ENCODE results near the gene PPP6R2.
A peak's percentile ranks its signal among the peaks of the same experiment; 100 is the strongest.
"Not testable (repeated sequence)": the region's sequence is repeated elsewhere in the genome, so short reads cannot be mapped to it uniquely, and the experiment has no call there.

Gene PPP6R2

DNA sequence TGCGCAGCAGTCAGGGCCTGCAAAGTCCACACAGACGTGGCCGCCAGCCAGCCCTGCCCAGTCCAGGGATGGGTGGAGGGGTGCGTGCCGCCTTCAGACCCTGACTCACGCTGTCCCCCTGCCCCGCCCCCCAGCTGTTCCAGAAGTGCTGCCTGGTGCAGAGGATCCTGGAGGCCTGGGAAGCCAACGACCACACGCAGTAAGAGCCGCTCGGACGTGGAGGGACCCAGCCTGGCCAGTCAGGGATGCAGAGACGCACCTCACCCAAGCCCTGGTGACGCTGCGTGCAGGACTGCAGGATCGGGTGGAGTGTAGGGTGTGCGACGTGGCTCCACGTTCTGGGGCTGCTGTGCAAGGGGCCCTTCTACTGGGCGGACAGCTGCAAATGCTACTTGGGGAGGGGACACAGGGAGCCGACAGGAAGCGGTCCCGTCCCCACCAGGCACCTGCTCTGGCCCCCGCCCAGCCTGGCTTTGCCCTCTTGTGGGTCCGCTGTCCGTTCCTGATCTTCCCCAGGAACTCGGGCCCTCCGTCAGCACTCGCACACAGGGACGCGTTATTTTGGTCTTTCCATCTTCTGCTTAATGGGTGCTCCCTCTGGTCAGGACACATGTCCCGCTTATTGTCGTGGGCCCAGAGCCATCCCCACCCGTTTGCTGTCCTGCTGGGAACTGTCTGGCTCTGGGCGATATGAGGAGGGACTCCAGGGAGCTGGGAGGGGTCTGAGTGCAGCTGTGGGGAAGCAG is 89.2 kb downstream of the PPP6R2 start:
- no peak for DNase-seq
- no peak for ATAC-seq

DNA sequence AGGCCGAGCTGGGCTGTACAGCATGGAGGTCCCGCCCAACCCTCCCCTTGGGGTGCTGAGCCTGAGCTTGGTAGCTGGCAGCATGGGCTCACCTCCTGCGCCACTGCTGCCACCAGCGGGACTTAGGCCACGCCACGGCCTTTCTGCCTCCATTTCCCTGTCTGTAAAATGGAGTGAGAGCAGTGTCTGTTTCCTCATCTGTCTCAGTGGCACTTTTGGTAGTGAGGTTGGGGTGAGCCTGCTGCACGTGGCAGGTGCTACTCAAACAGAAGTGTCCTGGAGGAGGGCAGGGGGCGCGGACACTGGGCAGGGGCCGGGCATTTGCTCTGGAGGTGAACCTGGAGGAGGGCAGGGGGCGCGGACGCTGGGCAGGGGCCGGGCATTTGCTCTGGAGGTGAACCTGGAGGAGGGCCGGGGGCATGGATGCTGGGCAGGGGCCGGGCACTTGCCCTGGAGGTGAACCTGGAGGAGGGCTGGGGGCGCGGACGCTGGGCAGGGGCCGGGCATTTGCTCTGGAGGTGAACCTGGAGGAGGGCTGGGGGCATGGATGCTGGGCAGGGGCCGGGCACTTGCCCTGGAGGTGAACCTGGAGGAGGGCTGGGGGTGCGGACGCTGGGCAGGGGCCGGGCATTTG is 89.9 kb downstream of the PPP6R2 start:
- not testable (repeated sequence) for ATAC-seq, DNase-seq

DNA sequence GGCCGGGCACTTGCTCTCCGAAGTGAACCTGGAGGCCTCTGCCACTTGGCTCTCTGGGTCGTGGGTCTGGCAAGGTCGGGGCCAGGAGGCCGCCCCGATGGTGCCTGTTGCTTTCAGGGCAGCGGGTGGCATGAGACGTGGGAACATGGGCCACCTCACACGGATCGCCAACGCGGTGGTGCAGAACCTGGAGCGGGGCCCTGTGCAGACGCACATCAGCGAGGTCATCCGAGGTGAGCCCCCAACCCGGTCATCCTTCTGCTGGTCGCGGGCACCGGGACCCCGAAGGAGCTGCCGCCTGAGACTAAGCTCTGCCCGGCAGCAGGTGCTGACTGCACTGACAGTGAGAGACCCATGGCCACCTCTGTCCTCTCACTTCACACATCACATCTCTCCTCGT is 91.7 kb downstream of the PPP6R2 start:
- DNase-seq (no peak), ATAC-seq (no peak)

DNA sequence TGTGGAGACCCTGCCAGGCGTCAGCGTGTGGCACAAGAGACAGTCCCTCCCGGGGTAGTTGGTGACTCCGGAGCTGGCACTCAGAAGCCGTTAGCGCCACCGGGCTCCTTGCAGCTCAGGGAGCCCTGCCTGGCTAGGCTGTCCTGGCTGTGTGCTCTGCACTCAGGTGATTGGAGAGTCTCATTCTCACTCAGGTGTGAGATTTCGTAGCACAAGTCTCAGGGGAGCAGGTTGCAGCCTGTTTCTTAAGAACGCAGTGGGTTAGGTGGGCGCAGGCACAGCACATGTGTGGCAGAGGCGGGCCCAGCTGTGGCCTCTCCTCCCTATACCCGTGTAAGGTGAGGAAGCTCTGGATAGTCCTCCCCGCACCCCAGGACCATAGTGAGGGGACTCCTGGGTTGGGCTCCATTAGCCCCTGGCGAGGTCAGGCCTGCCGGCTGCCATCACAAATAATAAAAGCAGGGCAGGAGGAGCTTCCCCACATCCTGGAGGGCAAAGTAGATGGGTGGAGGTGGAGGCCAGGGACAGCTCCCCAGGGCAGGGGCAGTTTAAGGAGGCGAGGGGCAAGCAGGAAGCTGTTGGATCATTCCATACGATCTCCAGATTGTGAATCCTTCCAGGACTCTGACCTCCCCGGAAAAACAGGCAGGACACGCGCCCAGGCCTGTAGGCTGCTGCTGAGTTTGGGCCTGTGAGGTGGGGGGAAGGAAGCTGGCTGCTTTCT is 92.3 kb downstream of the PPP6R2 start:
- no peak for DNase-seq
- ATAC-seq = no peak

DNA sequence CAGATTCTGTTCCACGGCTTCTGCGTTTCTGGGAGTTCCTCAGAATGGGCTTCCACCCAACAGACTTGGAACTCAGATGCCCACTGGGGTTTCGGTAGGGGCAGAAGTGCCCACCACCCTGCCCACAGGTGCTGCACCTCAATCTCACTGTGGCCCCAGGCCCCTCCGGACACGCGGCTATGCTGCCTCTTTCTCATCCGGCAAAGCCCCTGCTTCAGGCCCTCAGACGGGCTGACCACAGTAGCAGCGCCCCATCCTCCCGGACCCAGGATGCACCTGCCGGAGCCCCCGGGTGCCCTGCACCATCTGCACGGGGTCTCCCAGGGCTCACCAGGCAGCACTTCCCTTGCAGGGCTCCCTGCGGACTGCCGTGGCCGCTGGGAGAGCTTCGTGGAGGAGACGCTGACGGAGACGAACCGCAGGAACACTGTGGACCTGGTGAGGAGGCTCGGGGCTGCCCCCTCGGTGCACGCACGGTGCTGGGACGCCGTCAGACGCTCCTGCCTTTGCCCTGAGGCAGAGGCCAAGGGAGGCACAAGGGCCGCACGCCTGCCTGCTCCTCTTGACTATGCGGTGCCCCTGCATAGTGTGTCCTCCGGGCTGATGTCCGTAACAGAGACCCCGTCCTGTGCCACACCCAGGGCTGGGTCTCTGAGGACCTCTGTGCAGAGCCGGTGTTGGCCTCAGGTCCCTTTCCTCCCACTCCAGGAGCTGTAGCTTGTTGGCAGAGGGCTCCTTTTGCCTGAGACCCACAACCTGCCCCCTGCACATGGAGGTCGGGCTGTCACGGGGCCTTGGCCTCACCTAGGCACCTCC is 93.1 kb downstream of the PPP6R2 start:
- DNase-seq (no peak), ATAC-seq (no peak)

DNA sequence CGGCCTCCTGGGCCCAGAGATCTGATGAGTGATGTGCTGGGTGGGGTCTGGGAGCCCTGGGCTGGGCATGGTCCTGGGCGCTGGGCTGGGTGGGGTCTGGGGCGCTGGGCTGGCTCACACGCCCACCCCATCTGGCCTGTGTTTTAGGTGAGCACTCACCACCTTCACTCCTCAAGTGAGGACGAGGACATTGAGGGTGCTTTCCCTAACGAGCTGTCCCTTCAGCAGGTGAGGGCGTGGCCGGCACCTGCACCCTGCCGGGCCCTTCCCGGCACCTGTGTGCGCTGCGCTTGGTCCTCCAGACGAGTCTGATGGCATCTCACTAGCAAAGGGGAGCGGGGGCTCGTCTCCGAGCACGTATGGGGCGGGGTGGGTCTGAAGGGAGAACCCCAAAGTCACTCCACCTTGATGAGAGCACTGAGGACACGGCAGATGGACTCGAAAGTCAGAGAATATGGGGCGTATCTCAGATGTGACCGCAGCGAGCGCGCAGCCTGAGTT is 93.8 kb downstream of the PPP6R2 start:
- no peak for DNase-seq
- no peak for ATAC-seq

DNA sequence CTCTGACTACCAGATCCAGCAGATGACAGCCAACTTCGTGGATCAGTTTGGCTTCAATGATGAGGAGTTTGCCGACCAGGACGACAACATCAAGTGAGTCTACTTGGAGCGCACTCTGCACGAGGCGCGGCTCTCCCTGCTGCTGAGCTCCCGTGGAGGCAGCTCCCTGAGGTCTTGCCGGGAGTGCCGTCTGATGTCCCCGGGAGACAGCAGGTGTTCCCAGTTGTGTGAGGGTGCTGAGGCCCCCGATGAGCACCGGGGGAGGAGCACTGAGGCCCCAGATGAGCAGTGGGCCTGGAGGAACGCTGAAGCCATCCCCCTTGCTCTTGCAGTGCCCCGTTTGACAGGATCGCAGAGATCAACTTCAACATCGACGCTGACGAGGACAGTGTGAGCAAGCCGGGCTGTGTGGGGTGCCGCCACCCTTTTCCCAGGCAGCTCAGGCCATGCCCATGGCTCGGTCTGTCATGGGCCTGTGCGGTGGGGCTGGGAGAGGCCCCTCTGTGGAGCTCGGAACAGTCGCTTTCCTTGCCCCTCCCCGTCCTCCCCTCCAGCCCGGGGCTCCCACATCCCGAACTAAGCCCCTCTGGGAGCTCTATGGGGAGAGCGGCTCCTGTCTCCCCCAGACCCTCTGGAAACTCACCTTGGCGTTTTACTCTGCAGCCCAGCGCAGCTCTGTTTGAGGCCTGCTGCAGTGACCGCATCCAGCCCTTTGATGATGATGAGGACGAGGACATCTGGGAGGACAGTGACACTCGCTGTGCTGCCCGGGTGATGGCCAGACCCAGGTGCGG is 94.6 kb downstream of the PPP6R2 start:
- DNase-seq = no peak
- no peak for ATAC-seq

DNA sequence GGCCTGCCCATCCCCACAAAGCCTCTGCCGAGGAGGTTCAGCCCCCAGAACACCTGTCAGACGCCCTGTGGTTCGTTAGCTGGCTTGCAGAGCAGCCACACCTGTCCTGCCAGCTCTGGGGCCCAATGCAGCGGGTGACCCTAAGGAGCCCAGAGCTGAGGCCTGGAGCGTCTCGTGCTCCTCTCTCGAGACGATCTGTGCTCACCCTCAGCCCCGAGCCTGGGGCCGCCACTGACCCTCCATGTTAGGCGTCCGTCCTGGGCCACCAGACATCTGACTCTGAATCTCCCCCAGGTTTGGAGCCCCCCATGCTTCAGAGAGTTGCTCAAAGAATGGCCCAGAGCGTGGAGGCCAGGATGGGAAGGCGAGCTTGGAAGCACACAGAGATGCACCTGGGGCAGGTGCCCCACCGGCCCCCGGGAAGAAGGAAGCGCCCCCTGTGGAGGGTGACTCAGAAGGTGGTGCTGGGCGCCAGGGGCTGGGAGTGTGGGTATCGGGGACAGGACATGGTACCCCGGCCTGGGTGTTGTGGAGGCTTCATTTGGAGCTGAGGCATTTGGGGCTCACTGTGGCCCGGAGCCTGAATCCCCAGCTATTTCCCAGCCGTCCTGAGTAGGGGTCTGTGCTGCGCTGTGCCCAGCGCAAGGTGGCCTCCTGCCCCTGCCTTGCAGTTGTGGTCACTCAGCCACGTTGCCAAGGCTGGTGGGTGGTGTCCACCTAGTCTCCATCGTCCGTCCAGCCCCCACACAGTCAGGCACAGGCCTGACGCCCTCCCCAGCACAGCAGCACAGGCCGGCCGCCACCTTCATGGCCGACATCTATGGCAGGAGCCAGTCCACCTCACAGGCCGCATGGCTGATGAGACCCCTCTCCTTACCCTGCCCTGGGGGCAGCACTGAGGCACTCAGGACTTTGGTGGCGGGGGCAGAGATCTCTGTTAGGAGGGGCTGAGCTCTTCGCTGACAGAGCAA is 95.5 kb downstream of the PPP6R2 start:
- no peak for ATAC-seq
- no peak for DNase-seq

DNA sequence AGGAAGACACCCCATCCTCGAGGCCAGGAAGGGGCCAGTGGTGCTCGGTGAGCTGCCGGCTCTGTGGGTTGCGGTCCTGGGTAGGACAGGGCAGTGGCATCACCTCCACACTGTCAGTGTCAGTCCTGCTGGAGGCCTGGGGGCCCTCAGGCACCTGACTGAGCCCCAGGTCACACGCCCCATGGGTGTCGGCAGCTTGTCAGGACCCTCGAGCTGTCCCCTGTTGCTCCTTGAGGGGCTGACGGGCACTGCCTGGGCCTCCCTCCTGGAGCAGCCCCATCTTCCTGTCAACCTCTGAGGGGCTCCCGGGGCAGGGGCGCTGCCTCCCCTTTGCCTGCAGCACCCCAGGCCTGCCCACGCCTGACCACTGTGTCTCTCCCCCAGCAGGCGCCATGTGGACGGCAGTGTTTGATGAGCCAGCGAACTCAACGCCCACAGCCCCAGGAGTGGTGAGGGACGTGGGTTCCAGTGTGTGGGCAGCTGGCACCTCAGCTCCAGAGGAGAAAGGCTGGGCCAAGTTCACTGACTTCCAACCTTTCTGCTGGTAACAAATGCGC is 96.3 kb downstream of the PPP6R2 start:
- ATAC-seq (no peak), DNase-seq (no peak)

DNA sequence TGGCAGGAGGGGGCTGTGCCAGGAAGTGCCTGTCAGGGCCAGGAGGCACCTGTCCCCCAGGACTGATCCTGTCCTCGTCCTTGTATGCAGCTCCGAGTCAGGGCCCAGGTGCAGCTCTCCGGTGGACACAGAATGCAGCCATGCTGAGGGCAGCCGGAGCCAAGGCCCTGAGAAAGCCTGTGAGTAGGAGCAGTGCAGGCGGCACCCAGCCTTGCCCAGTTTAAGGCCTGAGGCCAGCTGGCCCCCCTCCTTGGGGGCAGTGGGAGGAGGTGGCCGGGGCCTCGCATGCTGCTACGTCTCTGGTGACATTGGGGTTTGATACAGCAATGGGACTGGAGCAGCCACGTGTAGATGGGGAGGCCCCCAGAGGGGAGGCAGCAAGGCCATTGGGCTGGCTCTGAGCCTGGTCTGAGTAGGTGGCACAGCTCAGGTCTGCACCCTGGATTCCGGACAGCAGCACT is 96.8 kb downstream of the PPP6R2 start:
- no peak for DNase-seq
- no peak for ATAC-seq

DNA sequence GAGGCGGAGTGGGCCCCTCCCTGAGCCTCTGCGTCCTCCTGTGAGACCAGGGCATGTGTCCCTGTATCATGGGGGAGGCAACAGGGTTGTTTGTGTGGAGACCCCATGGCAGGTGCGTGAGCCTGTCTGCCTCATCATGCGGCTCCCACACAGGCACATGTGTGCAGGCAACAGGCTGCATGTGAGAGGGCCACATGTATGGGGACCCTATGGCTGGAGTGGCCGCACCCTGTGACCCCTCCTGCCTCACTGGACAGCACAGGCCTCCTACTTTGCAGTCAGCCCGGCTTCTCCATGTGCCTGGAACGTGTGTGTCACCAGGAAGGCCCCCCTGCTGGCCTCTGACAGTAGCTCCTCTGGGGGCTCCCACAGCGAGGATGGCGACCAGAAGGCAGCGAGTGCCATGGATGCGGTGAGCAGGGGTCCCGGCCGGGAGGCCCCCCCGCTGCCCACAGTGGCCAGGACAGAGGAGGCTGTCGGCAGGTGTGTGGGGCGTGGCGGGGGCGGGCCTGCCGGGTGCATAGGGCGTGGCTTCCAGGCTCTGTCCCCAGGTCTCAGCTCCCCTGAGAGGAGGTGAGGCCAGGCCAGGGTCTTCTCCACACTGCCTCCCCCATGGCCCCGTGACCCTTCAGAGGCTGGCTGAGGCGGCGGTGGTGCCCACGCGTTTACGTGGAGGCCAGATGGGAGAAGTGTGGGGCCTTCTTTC is 97.6 kb downstream of the PPP6R2 start:
- DNase-seq = no peak
- no peak for ATAC-seq

DNA sequence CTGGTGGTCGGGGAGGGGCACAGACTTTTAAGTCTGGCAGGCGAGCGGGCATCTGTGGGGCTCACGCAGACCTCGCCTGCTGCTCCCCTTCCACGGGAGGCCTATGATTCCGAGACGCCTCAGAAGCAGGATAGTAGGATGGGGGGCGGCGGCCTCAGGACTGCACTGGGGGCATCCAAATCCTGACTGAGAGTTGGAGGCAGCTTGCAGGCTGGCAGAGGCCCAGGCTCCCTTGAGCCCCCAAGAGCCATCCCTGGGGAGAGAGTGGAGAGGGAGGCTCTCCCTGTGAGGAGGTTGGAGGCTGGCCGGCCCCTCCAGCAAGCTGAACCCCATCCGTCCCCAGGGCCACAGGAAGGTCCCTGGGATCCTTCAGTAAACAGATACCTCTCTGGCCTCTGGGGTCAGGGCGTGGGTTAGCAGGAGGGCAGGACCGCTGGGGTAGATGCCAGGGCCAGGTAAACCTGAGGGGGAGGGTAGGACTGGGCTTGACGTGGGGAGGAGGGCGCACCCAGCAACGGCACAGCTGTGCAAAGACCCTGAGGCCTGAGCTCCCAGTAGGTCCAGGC is 98.4 kb downstream of the PPP6R2 start:
- no peak for DNase-seq

DNA sequence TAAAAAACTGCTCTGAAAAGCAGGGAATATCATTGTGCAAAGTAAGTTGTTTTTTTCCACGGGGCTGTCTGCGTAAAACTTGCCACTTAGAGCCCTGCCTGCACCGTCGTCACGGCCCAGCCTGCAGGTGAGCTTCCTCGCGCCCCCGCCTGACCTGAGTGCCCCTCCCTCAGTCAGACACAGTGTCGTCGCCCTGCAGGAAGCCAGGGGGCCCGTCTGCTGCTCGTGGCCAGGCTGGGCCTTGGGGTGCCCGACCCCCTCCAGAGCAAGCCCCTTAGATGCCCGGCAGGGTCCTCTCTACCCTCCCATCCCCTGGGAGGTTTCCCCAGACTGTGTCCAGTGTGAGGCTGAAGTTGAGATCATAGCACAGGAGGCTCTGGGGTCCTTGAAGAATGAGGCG is 100.1 kb downstream of the PPP6R2 start:
- no peak for ATAC-seq
- DNase-seq = no peak

More for the DNA sequence above, 98.4 kb downstream of the PPP6R2 start:
- no peak for ATAC-seq

DNA sequence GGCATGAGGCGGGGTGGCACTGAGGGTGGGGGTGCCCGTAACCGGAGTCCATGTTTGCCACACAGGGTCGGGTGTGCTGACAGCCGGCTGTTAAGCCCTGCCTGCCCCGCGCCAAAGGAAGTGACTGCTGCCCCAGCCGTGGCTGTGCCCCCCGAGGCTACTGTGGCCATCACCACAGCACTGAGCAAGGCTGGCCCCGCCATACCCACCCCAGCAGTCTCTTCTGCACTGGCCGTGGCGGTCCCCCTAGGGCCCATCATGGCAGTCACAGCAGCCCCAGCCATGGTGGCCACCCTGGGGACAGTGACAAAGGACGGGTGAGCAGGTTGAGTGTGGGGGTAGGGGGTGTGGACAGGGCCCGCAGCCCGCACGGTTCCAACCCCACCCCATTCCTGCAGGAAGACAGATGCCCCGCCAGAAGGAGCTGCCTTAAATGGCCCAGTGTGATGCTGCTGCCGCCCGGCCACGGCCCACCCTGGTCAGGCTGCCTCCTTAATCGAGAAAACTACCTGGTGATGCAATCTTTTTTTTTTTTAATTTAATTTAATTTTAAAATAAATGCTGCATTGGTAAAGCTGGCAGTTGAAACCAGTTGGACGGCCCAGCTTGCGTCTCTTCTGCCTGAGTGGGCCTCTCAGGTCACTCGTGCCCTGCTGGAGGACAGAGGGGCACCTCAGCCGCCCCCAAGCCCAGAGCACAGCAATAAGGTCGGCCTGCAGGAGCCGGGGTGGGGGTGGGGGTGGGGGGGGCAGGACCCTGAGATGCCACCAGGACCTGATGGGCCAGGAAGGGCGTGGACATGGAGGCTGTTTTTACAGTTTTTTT is 100.9 kb downstream of the PPP6R2 start:
- DNase-seq = no peak
- no peak for ATAC-seq

DNA sequence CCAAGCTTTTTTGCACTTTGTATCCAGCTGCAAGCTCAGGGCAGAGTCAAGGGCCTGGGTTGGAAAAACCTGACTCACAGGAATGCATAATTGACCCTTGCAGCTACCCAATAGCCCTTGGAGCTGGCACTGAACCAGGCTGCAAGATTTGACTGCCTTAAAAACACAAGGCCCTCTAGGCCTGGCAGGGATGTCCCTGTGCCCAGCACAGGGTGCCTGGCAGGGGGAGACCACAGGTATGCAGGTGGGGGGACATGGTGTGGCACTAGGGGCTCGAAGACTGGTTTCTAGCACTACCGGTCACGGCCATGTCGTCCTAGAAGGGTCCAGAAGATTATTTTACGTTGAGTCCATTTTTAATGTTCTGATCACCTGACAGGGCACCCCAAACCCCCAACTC is 101.5 kb downstream of the PPP6R2 start:
- ATAC-seq (peak; percentile 10), DNase-seq (no peak)

DNA sequence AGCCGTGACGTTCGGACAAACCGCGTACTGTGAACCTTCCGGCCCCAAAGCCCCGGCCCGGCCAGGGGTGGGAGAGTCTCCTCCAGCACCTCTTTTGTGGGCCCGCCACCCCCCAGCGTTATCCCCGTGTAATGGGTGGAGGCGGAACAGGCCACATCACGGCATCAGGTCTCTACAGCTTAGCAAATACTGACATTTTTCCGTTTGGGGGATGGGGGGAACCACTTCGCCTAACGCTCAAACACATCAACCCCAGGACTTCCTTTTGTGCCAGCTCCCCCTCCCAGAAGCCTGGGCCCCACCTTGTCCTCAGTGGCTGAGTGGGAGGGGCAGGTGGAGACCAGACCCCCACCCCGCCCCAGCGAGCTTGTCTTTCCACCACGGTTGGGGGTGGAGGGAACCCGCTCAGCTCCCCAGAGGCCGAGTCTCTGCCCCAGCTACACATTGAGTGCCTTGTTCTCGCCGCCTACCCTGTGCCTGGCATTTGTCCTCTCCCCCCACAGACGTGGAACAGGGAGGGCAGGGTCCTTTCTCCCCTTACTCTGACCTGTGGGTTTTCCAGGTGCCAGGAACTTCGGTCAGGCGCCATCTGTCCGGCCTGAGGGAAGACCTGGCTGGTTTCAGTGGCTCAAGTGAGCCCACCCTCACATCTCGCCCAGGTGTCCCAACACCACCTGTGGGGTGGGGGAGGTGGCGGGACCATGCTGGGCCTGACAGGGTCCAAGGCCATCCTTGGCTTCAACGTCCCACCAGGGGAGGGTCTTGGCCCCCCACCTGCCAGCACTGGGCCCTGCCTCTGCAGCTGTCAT is 102.1 kb downstream of the PPP6R2 start:
- ATAC-seq (peak; percentile 53), DNase-seq (peak; percentile 55)

Measured in stimulated activated naive CD8-positive, alpha-beta T cell treated with anti-CD3 and anti-CD28 coated beads, Interleukin-15, Interleukin-2, amounts not matched to agents 100 U/mL and 50 U/mL, for 24 hours (primary cell).